B cell (primary cell): ENCODE measurements around the gene SLITRK2. TPM values are rescaled to one million over a fixed set of nuclear protein-coding genes. Genes with fewer than 3 reads are reported as not detected.

ENCODE experiments used
- ATAC-seq: fragments of 200-7000 bp; cut with Tn5 transposase; one replicate; pipeline ENCODE4 v1.10.0; 2021; ENCODE audit warnings: low read depth, mild to moderate bottlenecking, moderate number of reproducible peaks, moderate library complexity
- CTCF ChIA-PET: fragments of 350-600 bp; sonication (Branson Sonifier 250); formaldehyde crosslinking; loops from one replicate; lab custom pipeline; 2021; ENCODE audit warnings: antibody characterized with exemption, inconsistent platforms; lab: Charles Lee
- POLR2A ChIA-PET: fragments of 350-600 bp; sonication (Branson Sonifier 250); formaldehyde crosslinking; loops from one replicate; lab custom pipeline; 2021; ENCODE audit warnings: antibody characterized with exemption; lab: Charles Lee
- DNase-seq: peaks from one replicate; pipeline ENCODE4 v3.0.0; 2013
- H2AFZ ChIP-seq: 2 replicates; pipeline ENCODE4 v1.6.1; 2012; ENCODE audit warnings: mild to moderate bottlenecking, low read depth, low read length; ENCODE audit not compliant: insufficient read depth, poor library complexity, severe bottlenecking
- H3K27ac ChIP-seq, 2 donors: 1 replicate in 1 of 2; 2 replicates in 1 of 2; pipeline ENCODE4 v1.5.1; 2012 to 2013; ENCODE audit warnings: low read length in 2 of 2, mild to moderate bottlenecking in 2 of 2, moderate library complexity in 1 of 2
- H3K27me3 ChIP-seq, 4 experiments: fragments of 200-600 bp in 1 of 4; sonication (generic) in 1 of 4; replicated peaks in 1 of 4; 1 replicate in 2 of 4; 2 replicates in 2 of 4; pipeline versions ENCODE4 v1.6.1 to v1.7.0; 2013 to 2016; ENCODE audit warnings: low read length in 3 of 4, mild to moderate bottlenecking in 2 of 4, mixed read lengths in 1 of 4, moderate library complexity in 1 of 4; ENCODE audit not compliant: insufficient read depth in 4 of 4, control insufficient read depth in 3 of 4; ENCODE audit errors: control extremely low read depth in 1 of 4
- H3K36me3 ChIP-seq, 2 experiments: replicated peaks in 1 of 2; 1 replicate in 1 of 2; 2 replicates in 1 of 2; pipeline versions ENCODE4 v1.6.1 to v1.7.1; 2013; ENCODE audit warnings: low read length in 1 of 2; ENCODE audit not compliant: insufficient read depth in 2 of 2, control insufficient read depth in 1 of 2; ENCODE audit errors: control extremely low read depth in 1 of 2, extremely low read depth in 1 of 2
- H3K4me1 ChIP-seq, 2 donors: fragments of 200-600 bp in 1 of 2; sonication (generic) in 1 of 2; 1 replicate in 1 of 2; 2 replicates in 1 of 2; pipeline versions ENCODE4 v1.5.1 to v1.6.1; 2013 to 2017; ENCODE audit warnings: low read length in 2 of 2; ENCODE audit not compliant: control insufficient read depth in 2 of 2, insufficient read depth in 2 of 2
- H3K4me2 ChIP-seq: replicated peaks from 2 replicates; pipeline ENCODE3; 2012; ENCODE audit warnings: mild to moderate bottlenecking, low read depth, low read length; ENCODE audit not compliant: poor library complexity, severe bottlenecking
- H3K4me3 ChIP-seq, 5 experiments: fragments of 200-600 bp in 1 of 5; sonication (generic) in 1 of 5; 1 replicate in 3 of 5; 2 replicates in 2 of 5; pipeline versions ENCODE4 v1.5.1 to v1.7.0; 2011 to 2016; ENCODE audit warnings: low read length in 4 of 5, mild to moderate bottlenecking in 4 of 5, low read depth in 2 of 5, control low read depth in 1 of 5, moderate library complexity in 1 of 5; ENCODE audit not compliant: insufficient read depth in 1 of 5; ENCODE audit errors: control extremely low read depth in 1 of 5, extremely low read depth in 1 of 5
- H3K79me2 ChIP-seq: fragments of 200-600 bp; sonication (generic); one replicate; pipeline ENCODE4 v1.6.0; 2016; ENCODE audit warnings: low read length; ENCODE audit not compliant: control insufficient read depth, insufficient read depth
- H3K9ac ChIP-seq: fragments of 200-600 bp; sonication (generic); 2 replicates; pipeline ENCODE4 v1.6.1; 2017; ENCODE audit warnings: mild to moderate bottlenecking, low read length, moderate library complexity
- H3K9me3 ChIP-seq, 3 donors: one replicate each; pipeline versions ENCODE4 v1.6.1 to v1.7.1; 2013; ENCODE audit warnings: low read length in 2 of 3; ENCODE audit not compliant: control insufficient read depth in 2 of 3, insufficient read depth in 1 of 3; ENCODE audit errors: control extremely low read depth in 1 of 3
- H4K20me1 ChIP-seq: 2 replicates; pipeline ENCODE4 v1.6.0; 2012; ENCODE audit warnings: mild to moderate bottlenecking, low read length; ENCODE audit not compliant: insufficient read depth, control insufficient read depth, poor library complexity, severe bottlenecking
- H3K27ac Mint-ChIP-seq: one replicate; pipeline ENCODE4 v1.8.0; 2021; ENCODE audit warnings: mixed read lengths
- H3K27me3 Mint-ChIP-seq: one replicate; pipeline ENCODE4 v1.8.0; 2021; ENCODE audit warnings: mixed read lengths
- H3K4me1 Mint-ChIP-seq: one replicate; pipeline ENCODE4 v1.8.0; 2021; ENCODE audit warnings: mixed read lengths
- H3K4me3 Mint-ChIP-seq: one replicate; pipeline ENCODE4 v1.8.0; 2021; ENCODE audit warnings: mixed read lengths
- H3K9me3 Mint-ChIP-seq: one replicate; pipeline ENCODE4 v1.8.0; 2022; ENCODE audit warnings: mixed read lengths; ENCODE audit not compliant: insufficient read depth
- CTCF ChIP-seq: fragments of 200-600 bp; IDR thresholded peaks from one replicate; pipeline ENCODE4 v1.8.0; 2022; ENCODE audit warnings: antibody characterized with exemption, mild to moderate bottlenecking
- EZH2 ChIP-seq: IDR thresholded peaks from 2 replicates; pipeline ENCODE4 v1.6.1; 2012; ENCODE audit warnings: borderline replicate concordance, low read depth, mild to moderate bottlenecking, moderate library complexity, low read length; ENCODE audit not compliant: insufficient read depth, poor library complexity, severe bottlenecking
- WGBS: methylation state at CpG from one replicate; pipeline ENCODE4 v1.1.5; 2013; ENCODE audit warnings: missing lambda C conversion rate; ENCODE audit not compliant: insufficient coverage; 5-methylcytosine and 5-hydroxymethylcytosine counted together
- intact Hi-C: fragments of 100-400 bp; cut with micrococcal nuclease; formaldehyde crosslinking; loops from one replicate; pipeline ENCODE4 v1.10.0; 2022
- polyA plus RNA-seq: library from polyadenylated mRNA; depleted of rRNA; stranded (reverse); fragments of >200 nt; gene quantifications from 2 replicates; pipeline ENCODE4 v1.2.3, GENCODE V29; 2012
- total RNA-seq, 2 donors: library from RNA; stranded (reverse); fragments of 120-200 nt in 1 of 2; gene quantifications; 1 replicate in 1 of 2; 2 replicates in 1 of 2; pipeline versions ENCODE4 v1.2.3 to v1.2.4, GENCODE V29; 2013 to 2022

SLITRK2 gene
- total and polyA plus RNA-seq, 2 donors (not counting 1 experiment from before 2014, with no cell fraction given), result not detected

- ATAC-seq (no peak), DNase-seq (no peak)
- H3K36me3 ChIP-seq, result no peaks in the 10 kb centered on the region
- H2AFZ ChIP-seq, result no peak overlapping the region
- H3K4me1 ChIP-seq, result no peaks in the 10 kb centered on the region
- peaks cover 0 to 2% (median 0%) of the 10 kb centered on the region in 3 donors for H3K9me3 ChIP-seq
- Mint-ChIP-seq H3K4me1 (no peaks in the 10 kb centered on the region), H3K27ac (no peak overlapping the region), H3K27me3 (peaks cover 24% of the 10 kb centered on the region), H3K4me3 (no peak overlapping the region), H3K9me3 (no peaks in the 10 kb centered on the region)
- no peak overlapping the region for H3K4me2 ChIP-seq
- TF ChIP-seq CTCF, result no peak
- TF ChIP-seq EZH2, result no peak
- no peak overlapping the region for H3K27ac ChIP-seq
- H4K20me1 ChIP-seq, result no peaks in the 10 kb centered on the region
- POLR2A ChIA-PET, result no interaction called here
- peaks cover 0 to 6% (median 2%) of the 10 kb centered on the region in 4 experiments for H3K27me3 ChIP-seq
- CTCF ChIA-PET, result no interaction called here
- intact Hi-C loops, result no loop called here
- no peaks in the 10 kb centered on the region for H3K79me2 ChIP-seq
- H3K9ac ChIP-seq, result no peak overlapping the region
- WGBS, result 5% methylated on average over 19 of the region's 30 CpGs
- H3K4me3 ChIP-seq, result no peak overlapping the region
Observed at GRCh38 chrX:145821291-145821897, 3.8 kb downstream of the SLITRK2 start.

- Histone ChIP-seq H3K79me2 (no peaks in the 10 kb centered on the region), H3K4me2 (no peak overlapping the region), H2AFZ (no peak overlapping the region), H3K27ac (no peak overlapping the region), H3K9me3 (peaks cover 0 to 2% (median 0%) of the 10 kb centered on the region in 3 donors), H3K4me3 (no peak overlapping the region), H3K9ac (no peak overlapping the region), H4K20me1 (no peaks in the 10 kb centered on the region), H3K4me1 (no peaks in the 10 kb centered on the region), H3K36me3 (no peaks in the 10 kb centered on the region), H3K27me3 (peaks cover 0 to 6% (median 2%) of the 10 kb centered on the region in 4 experiments)
- Mint-ChIP-seq H3K9me3 (no peaks in the 10 kb centered on the region), H3K4me1 (no peaks in the 10 kb centered on the region), H3K4me3 (no peak overlapping the region), H3K27me3 (peaks cover 19% of the 10 kb centered on the region), H3K27ac (no peak overlapping the region)
- TF ChIP-seq EZH2 (no peak), CTCF (no peak)
- WGBS, result 31% methylated on average over 15 of the region's 33 CpGs
- CTCF ChIA-PET, result no interaction called here
- no peak for ATAC-seq
- POLR2A ChIA-PET, result no interaction called here
- DNase-seq, result no peak
- intact Hi-C loops, result no loop called here
Observed at GRCh38 chrX:145821898-145822571, 4.4 kb downstream of the SLITRK2 start.
